ENCODE measurements around the gene IPP.

IPP gene

DNA sequence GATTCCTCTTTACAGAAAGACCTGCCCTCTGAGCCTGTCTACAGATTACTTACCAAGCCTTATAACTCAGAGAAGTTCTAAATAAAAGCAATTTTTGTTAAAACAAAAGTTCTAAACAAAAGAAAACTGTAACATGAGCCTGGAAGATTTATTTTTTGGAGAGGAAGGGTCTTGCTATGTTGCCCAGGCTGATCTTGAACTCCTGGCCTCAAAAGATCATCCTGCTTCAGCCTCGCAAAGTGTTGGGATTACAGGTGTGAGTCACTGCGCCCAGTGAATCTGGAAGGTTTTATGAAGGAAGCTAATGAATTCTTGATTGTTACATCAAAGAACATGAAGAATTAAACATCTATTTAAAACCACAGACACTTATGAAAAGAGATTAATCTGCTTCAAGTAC lies 91.2 kb downstream of the IPP start:
- H3K27ac Mint-ChIP-seq, result no peak overlapping the region
- no peak for DNase-seq (ENCODE audit: low spot score)
- no peaks in the 10 kb centered on the region for H3K9me3 Mint-ChIP-seq
- H3K4me1 Mint-ChIP-seq (ENCODE audit: low read depth), result peaks cover 5% of the 10 kb centered on the region
- peaks cover 55% of the 10 kb centered on the region for H3K36me3 Mint-ChIP-seq (ENCODE audit: low read depth)
- H3K4me3 Mint-ChIP-seq, result no peak overlapping the region
- no peaks in the 10 kb centered on the region for H3K27me3 Mint-ChIP-seq (ENCODE audit: low read depth)

GRCh38 chr1:45658171-45658570 lies 92.3 kb downstream of the IPP start:
- Mint-ChIP-seq H3K27ac (no peak overlapping the region), H3K4me3 (no peak overlapping the region), H3K9me3 (no peaks in the 10 kb centered on the region), H3K36me3 (ENCODE audit: low read depth) (peaks cover 54% of the 10 kb centered on the region), H3K27me3 (ENCODE audit: low read depth) (no peaks in the 10 kb centered on the region), H3K4me1 (ENCODE audit: low read depth) (peaks cover 5% of the 10 kb centered on the region)
- no peak for DNase-seq (ENCODE audit: low spot score)

DNA sequence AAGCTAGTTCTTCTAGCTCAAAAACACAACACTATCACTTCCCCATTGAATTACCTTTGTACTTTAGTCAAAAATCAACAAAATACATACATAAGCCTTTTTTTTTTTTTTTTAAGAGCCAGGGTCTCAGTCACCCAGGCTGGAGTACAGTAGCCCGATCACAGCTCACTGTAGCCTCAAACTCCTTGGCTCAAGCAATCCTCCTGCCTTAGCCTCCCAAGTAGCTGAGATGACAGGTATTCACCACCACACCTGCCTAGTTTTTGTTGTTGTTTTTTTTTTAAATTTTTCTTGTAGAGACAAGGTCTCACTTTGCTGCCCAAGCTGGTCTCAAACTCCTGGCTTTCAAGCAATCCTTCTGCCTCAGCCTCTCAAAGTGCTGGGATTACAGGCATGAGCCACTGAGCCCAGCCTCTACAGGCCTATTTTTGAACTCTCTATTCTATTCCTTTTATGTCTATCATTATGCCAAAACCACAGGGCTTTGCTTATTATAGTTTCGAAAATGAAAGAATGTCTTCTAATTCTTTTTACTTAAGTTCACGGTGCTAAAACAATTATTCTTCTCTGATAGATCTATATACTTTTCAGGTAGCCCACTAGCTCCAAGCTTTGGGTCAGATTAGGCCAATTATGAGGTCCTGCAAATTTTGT lies 93.8 kb downstream of the IPP start:
- Mint-ChIP-seq H3K27ac (no peak overlapping the region), H3K27me3 (ENCODE audit: low read depth) (no peaks in the 10 kb centered on the region), H3K36me3 (ENCODE audit: low read depth) (peaks cover 62% of the 10 kb centered on the region), H3K9me3 (no peaks in the 10 kb centered on the region), H3K4me3 (no peak overlapping the region), H3K4me1 (ENCODE audit: low read depth) (peaks cover 3% of the 10 kb centered on the region)
- DNase-seq (ENCODE audit: low spot score), result no peak

DNA sequence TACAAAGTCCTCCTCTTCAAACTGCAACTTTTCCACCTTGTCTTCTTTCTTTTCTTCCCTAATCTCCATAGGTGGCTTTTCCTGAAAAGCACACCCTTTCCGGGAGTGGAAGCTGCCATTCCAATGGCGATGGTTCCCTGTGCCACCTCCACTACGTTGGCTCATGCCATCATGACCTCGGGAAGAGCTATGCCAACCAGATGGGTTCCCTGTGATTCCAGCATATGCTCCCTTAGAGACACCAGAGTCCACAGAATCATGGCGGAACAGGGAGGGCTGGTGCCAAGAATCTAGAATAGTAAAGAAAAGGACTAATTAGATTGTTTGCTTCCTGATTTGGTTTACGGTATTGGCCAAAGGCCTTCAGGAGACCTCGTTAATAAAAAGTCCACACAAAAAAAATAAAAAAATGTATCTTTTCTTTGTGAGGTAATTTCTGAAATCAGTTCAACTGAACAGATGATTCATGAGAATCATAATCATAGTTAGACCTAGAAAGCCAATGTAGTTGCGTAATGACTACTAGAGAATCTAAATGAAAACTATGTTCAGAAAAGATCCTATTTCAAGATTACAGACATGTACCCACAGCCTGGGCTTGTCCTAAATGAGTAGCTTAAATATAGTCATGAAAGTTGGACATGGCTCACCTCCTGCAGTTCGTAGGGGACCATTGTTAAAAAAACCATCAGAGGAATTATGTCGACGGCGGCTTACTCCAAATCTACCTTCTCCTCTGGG lies 95.7 kb downstream of the IPP start:
- peaks cover 65% of the 10 kb centered on the region for H3K36me3 Mint-ChIP-seq (ENCODE audit: low read depth)
- no peak overlapping the region for H3K27ac Mint-ChIP-seq
- H3K27me3 Mint-ChIP-seq (ENCODE audit: low read depth), result no peaks in the 10 kb centered on the region
- H3K4me1 Mint-ChIP-seq (ENCODE audit: low read depth), result peaks cover 3% of the 10 kb centered on the region
- H3K9me3 Mint-ChIP-seq, result no peaks in the 10 kb centered on the region
- DNase-seq (ENCODE audit: low spot score), result peak; percentile 23
- no peak overlapping the region for H3K4me3 Mint-ChIP-seq

Measured in T-helper 2 cell treated with Interferon-gamma antibody and Interleukin-4, amounts not matched to agents 5 μg/mL and 100 μg/mL, for 36 hours (primary cell).